GM10266 (cell line): ENCODE data around the gene PTPRF.

Source experiments
- DNase-seq: peaks from one replicate; pipeline ENCODE4 v3.0.0; 2012; ENCODE audit errors: extremely low spot score
- CTCF ChIP-seq: IDR thresholded peaks from 2 replicates; pipeline ENCODE4 v1.5.1; 2012; ENCODE audit warnings: mild to moderate bottlenecking, low read depth; ENCODE audit not compliant: control insufficient read depth, insufficient read depth; ENCODE audit errors: missing control alignments

PTPRF gene

GRCh38 chr1:43655953-43656352 is 125.3 kb downstream of the PTPRF start:
- no peak for TF ChIP-seq CTCF
- DNase-seq = no peak

GRCh38 chr1:43659212-43660166 is 128.8 kb downstream of the PTPRF start:
- TF ChIP-seq CTCF = no peak
- no peak for DNase-seq

DNA sequence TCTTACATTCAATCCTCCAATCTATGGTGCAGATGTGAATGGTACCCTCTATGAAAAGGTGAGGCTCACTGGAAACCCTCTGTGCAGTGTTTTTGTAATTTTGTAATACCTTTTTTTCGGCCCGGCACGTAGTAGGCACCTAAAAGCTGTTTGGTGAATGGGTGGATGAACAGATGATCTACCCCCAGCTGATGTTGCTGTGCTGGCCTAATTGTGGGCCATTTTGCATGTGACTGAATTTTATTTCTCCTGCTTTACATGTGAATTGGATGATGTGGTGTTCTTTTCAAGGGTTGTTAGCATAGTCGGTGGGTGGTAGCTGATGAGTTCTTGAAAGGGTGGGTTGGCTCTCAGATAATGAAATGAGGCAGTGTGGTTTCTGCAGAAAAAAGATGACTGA is 129.7 kb downstream of the PTPRF start:
- no peak for DNase-seq
- no peak for TF ChIP-seq CTCF

- DNase-seq = peak; percentile 61
- no peak for TF ChIP-seq CTCF
Measured at GRCh38 chr1:43664369-43664768, 133.7 kb downstream of the PTPRF start.

GRCh38 chr1:43666608-43667007 is 135.9 kb downstream of the PTPRF start:
- DNase-seq = no peak
- no peak for TF ChIP-seq CTCF

DNA sequence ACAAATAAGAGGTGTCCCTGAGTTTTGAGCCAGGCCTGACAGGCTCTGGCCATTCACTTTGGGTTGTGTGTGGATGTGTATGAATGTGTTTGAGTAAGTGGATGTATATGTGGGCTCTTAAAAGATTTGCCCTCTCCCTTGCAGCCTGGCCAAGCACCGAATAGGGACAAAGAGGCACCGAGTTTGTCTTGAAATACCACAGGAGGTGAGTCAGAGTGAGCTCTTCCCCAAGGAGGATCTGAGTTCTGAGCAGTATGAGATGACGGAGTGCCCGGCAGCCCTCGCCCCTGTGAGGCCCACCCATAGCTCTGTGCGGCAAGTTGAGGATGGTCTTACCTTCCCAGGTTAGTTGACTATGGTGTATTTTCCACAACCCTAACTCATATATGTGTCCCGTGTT is 138.3 kb downstream of the PTPRF start:
- TF ChIP-seq CTCF = no peak
- no peak for DNase-seq

DNA sequence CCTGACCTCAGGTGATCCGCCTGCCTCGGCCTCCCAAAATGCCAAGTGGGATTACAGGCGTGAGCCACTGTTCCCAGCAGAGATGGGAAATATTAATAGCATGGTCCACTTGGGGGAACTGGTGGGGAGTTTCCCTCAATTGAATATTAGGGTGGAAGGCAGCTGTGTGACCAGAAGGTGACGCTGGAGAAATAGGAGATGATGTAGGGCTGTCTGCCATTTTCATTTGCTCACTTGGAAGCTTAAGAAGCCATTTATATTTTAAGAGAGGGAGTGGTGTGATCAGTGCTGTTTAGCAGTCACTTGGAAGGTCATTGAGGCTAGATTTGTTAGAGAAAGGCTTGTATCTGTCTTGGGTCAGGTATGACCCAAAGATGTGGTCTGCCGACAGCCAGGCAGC is 139.2 kb downstream of the PTPRF start:
- DNase-seq = no peak
- TF ChIP-seq CTCF = no peak
